ENCODE measurements around the gene SCFD2.

DNA sequence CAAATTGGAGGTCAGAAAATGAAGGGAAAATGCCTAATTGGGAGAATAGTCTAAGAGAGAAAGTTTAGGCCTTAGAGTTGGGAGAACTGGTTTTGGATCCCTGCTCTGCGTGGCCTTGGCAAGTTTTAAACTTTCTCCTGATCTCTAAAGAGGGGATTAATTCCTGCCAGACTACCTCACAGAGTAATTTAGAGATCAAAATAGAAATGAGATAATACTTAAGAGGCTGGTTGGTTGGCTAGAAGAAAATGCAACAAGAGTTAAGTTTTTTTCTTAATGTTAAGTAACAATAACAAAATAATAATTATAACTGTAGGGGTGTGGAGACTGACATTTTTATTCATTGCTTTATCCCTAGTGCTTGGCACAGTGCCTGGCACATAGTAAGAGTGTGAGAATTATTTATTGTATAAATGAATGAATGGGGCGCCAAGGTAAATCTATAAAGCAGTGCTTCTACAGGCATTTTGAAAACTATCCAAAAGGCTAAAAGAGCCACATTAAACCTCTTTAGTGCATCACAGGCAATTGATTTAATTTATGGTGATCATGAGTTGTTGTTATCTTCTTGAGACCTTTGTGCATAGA lies 343.3 kb downstream of the SCFD2 start:
- TF ChIP-seq EZH2 (IDR thresholded peaks at IDR 0.05; ENCODE audit: insufficient read depth, poor library complexity, severe bottlenecking) = no peak
- TF ChIP-seq EZH2phosphoT487 (IDR thresholded peaks at IDR 0.05; ENCODE audit: insufficient read depth, low read depth) = no peak
